ENCODE measurements around the gene STAB2. TPM values are rescaled to one million over a fixed set of nuclear protein-coding genes. Genes with fewer than 3 reads are reported as not detected.

The STAB2 gene
- total RNA-seq, 1 donor from 2014 or later = not detected

- Histone ChIP-seq H3K36me3 (ENCODE audit: control insufficient read depth, insufficient read depth, low read length) (peaks cover 9% of the 10 kb centered on the region), H3K27me3 (ENCODE audit: control insufficient read depth, insufficient read depth, low read length) (no peaks in the 10 kb centered on the region), H3K4me3 (ENCODE audit: low read depth, low read length) (no peak overlapping the region)
- DNase-seq (ENCODE audit: low read depth) (no peak), FAIRE-seq (no peak)
- no peak for TF ChIP-seq CTCF (IDR thresholded peaks at IDR 0.05; ENCODE audit: insufficient read depth, low read length, severe bottlenecking)
Observed at GRCh38 chr12:103811791-103812190, 224.7 kb downstream of the STAB2 start.

- Histone ChIP-seq H3K27me3 (ENCODE audit: control insufficient read depth, insufficient read depth, low read length) (no peaks in the 10 kb centered on the region), H3K4me3 (ENCODE audit: low read depth, low read length) (no peak overlapping the region), H3K36me3 (ENCODE audit: control insufficient read depth, insufficient read depth, low read length) (peaks cover 9% of the 10 kb centered on the region)
- DNase-seq (ENCODE audit: low read depth) (no peak), FAIRE-seq (no peak)
- TF ChIP-seq CTCF (IDR thresholded peaks at IDR 0.05; ENCODE audit: insufficient read depth, low read length, severe bottlenecking) = no peak
Observed at GRCh38 chr12:103812789-103813188, 225.7 kb downstream of the STAB2 start.

- H3K27me3 ChIP-seq (ENCODE audit: control insufficient read depth, insufficient read depth, low read length) = no peaks in the 10 kb centered on the region
- FAIRE-seq = no peak
- DNase-seq (ENCODE audit: low read depth) = no peak
- H3K36me3 ChIP-seq (ENCODE audit: control insufficient read depth, insufficient read depth, low read length) = peaks cover 9% of the 10 kb centered on the region
- TF ChIP-seq CTCF (IDR thresholded peaks at IDR 0.05; ENCODE audit: insufficient read depth, low read length, severe bottlenecking) = no peak
- no peak overlapping the region for H3K4me3 ChIP-seq (ENCODE audit: low read depth, low read length)
Observed at GRCh38 chr12:103813426-103813825, 226.4 kb downstream of the STAB2 start.

DNA sequence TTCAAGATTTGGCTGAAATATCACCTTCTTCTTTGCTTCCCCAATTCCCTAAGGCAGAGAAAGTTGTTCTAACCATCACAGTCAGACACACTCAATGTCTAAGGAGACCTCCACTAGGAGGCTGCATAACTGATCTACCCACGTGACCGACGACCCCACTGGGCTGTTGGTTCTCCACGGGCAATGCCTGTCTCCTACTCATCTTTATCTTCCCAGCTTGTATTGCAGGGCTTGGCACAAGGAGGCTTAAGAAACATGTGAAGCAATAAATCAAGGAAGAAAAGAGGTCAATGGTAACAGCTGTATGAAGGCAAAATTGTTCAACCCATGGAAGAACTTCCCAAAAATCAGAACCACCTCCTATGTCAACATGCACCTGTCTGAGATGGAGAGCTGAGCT, 226.9 kb downstream of the STAB2 start:
- Histone ChIP-seq H3K4me3 (ENCODE audit: low read depth, low read length) (no peak overlapping the region), H3K36me3 (ENCODE audit: control insufficient read depth, insufficient read depth, low read length) (peaks cover 9% of the 10 kb centered on the region), H3K27me3 (ENCODE audit: control insufficient read depth, insufficient read depth, low read length) (no peaks in the 10 kb centered on the region)
- TF ChIP-seq CTCF (IDR thresholded peaks at IDR 0.05; ENCODE audit: insufficient read depth, low read length, severe bottlenecking) = no peak
- FAIRE-seq (no peak), DNase-seq (ENCODE audit: low read depth) (no peak)

GRCh38 chr12:103814436-103814835, 227.4 kb downstream of the STAB2 start:
- DNase-seq (ENCODE audit: low read depth) (no peak), FAIRE-seq (no peak)
- Histone ChIP-seq H3K36me3 (ENCODE audit: control insufficient read depth, insufficient read depth, low read length) (peaks cover 8% of the 10 kb centered on the region), H3K4me3 (ENCODE audit: low read depth, low read length) (no peak overlapping the region), H3K27me3 (ENCODE audit: control insufficient read depth, insufficient read depth, low read length) (no peaks in the 10 kb centered on the region)
- no peak for TF ChIP-seq CTCF (IDR thresholded peaks at IDR 0.05; ENCODE audit: insufficient read depth, low read length, severe bottlenecking)

Other genes with a start within 250 kb of the STAB2 start
- not detected in 2 replicates for gene C12orf42, start 91.3 kb upstream of the STAB2 start, total RNA-seq

Measured in bronchial epithelial cell (primary cell).